ENCODE results near the gene CTBP2.
"Not testable (repeated sequence)": the region's sequence is repeated elsewhere in the genome, so short reads cannot be mapped to it uniquely, and the experiment has no call there.

Gene CTBP2

DNA sequence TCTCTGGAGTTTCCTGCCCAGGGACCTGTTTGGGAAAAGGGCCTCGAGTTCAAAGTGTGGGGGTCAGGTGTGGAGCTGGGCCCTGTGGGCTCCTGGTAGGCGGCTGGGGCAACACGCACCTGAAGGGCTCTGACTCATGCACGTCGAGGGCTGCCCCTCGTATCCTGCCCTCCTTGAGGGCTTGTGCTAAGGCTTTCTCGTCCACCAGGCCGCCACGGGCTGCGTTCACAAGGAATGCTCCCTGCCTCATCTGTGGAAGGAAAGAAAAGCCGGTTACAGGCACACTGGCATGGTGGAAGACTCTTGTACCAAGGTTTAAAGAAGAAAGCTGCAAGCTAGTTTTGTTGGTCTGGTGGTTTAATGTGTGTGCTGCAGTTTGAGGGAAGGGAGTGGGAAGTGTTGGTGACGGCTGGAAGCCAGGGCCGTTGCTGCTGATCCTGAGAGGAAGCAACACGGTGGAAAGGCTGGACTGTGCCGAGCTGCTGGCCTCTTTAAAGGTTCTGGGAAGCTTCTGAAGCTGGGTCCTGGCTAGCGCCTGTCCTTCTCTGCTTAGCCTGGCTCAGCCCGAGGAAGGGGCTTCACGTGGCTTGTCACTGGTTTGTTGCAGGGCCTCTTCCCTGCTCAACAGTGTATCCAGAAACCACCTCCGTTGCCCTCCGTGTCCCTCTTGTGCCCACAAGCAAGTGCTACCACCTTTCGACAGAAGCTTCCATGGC lies 166.5 kb downstream of the CTBP2 start:
- no peak for DNase-seq (ENCODE audit: low read depth, low spot score)
- H3K27ac ChIP-seq, result no peak overlapping the region

DNA sequence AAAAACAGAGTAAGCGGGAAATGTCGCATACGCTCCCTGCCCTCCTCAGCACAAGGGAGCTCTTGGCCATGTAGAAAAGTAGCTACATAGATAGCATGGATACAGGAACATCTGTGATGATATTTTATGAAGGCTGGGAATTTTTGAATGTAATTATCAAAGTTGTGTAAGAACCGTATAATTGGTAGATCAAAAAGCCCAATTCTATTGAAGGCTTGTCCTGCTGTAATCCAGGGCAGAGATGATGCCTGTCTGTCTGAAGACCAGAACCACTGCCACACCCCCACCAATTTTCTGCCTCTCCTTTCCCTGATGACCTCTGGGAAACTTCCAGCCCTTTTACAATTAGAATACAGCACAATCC lies 167.0 kb downstream of the CTBP2 start:
- H3K27ac ChIP-seq, result no peak overlapping the region
- DNase-seq (ENCODE audit: low read depth, low spot score), result no peak

DNA sequence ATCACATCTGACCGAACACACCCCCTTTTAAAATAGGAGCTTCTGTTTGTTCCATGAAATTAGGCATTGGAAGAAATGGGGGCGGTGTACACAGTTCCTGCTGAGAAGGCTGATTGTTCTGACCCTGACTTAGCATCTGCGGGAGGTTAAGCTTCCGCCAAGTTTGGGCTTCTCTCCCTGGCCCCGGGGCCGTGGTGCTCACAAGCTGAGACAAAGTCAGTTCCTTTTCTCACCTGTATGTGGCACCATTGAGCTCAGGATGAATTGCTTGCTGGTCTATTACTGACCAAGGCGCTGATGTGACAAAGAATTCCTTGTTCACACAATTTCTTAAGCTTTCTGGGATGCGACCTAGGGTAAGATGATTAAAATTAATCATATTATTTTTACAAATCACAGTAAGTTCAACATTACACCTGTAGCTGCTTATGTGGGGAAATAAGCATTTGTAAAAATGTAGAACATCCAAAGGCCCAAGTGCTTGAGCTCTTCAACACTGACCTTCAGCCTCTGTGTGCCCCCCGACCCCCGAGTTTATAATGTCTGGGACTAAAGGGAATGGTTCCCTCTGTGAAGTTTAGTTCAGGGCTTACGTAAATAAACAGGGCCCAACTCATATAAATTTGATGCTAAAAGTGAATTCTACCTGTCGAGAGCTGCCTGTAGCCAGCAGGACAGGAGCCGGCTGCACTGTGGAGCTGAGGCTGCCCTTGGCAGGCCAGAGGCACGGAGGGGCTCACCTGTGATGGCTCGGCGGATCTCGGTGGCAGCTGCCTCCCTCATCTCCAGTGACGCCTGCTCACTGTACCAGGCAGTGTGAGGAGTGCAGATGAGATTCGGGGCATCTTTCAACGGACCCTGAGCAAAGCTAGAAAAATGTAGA lies 167.7 kb downstream of the CTBP2 start:
- no peak for DNase-seq (ENCODE audit: low read depth, low spot score)
- no peak overlapping the region for H3K27ac ChIP-seq

DNA sequence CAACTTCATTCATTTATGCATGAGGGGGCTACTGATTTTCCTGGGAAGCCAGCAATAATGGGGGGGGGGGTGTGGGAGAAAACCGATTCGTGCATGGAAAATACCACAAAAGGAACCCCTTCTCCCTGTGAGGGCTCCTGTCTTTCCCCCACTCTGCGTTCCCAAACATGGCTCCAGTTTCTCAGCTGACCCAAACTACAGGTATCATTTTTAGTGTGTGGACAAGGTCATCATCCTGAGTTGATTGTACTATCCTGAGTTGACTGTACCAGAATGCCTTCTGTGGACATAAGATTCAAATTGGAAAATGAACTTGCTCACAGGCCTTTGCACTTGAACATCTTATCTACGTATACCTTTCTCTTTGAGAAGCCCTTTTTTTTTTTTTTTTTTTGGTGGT lies 168.5 kb downstream of the CTBP2 start:
- no peak overlapping the region for H3K27ac ChIP-seq
- DNase-seq (ENCODE audit: low read depth, low spot score), result no peak

DNA sequence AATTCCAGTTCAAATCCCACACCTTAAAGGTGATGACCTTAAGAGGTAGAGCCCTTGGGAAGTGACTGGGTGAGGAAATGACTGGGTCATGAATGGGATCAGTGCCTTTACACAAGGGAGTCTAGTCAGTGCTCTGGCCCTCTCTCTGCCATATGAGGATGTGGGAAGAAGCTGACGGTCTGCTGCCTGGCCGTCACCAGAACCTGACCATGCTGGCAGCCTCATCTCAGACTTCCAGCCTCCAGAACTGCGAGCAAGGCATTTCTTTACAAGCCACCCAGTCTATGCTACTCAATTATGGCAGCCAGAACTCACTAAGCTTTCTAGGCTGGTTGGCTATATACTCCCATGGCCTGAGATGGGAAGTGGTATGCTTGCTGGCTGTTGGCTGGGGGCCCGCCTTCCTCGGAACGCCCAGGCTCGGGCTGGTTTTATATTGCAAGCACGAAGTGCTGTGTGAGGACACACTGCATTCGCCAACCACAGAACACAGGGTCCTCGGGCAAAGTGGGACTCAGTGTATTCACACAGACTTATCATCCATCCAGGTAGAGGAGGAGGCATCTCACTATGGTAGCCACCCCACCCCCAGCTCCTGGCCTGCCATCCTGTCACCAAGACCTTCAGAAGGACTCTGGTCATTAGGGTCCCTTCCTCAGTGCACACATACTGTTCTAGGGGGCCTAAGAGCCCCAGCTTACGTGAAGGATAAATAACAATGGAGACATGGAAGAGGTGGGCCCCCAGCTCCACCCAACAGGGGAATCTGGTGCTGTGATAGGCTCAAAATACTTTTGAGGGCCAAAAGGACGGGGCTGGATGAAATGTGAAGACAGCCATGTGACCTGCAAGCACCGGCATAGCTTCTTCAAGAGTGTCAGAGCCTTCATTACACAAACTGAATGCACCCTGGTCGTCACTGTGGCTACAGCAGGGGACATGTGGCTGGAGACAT lies 169.4 kb downstream of the CTBP2 start:
- H3K27ac ChIP-seq, result peak overlapping the region; percentile 35
- DNase-seq (ENCODE audit: low read depth, low spot score), result no peak

DNA sequence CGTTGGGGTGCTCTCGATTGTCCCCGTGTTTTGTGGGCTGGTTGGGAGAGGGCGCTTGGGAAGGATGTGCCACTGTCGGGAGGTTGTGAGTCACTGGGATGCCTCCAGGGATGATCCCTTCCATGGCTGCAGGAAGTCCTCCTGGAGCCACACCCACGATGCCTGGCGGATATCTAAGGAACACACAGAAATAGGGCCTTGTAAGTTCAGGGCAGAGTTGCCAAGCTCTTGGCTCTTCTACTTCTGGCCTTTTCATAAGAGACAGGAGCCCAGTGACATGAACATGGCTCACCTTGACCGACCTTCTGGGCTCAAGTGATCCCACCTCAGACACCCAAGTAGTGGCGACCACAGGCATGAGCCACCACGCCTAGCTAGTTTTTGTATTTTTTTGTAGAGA lies 170.8 kb downstream of the CTBP2 start:
- no peak for DNase-seq (ENCODE audit: low read depth, low spot score)
- peak overlapping the region; percentile 35 for H3K27ac ChIP-seq

DNA sequence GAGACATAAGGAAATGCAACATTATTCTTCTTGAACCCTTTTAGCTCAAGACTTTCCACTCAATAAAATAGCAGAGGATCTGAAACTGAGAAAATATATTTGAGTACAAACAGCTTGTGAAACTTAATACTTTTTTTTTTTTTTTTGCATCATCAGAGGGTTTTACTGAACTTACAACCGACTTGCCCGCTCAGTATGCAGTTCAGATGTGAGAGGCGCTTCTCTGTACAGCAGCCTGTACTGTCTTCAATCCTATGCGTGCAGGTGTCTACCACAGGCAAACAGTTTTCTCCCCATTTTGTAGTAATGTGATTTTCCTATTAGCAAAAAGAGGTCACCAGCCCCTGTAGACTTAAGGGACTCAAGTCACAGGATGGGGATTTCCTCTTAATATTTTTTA lies 171.6 kb downstream of the CTBP2 start:
- not testable (repeated sequence) for DNase-seq (ENCODE audit: low read depth, low spot score); H3K27ac ChIP-seq

DNA sequence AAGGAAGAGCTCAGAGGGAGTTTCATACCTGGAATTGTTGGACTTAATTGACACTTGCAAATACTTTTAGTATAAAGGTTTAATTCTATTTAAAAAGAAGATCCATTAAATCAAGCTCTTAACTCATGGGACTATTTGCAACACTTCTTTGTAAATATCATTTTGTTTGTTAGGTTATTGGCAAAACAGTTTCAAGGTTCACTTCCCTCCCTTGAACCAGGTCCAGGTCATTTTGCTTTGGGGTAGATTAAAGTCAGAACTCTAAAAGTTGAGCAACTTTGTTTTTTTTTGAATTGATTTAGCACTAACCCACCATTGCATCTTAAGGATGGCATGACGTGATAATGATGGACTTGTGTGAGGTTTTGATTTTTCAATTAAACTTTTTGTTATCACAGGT lies 172.6 kb downstream of the CTBP2 start:
- peak overlapping the region; percentile 13 for H3K27ac ChIP-seq
- no peak for DNase-seq (ENCODE audit: low read depth, low spot score)

DNA sequence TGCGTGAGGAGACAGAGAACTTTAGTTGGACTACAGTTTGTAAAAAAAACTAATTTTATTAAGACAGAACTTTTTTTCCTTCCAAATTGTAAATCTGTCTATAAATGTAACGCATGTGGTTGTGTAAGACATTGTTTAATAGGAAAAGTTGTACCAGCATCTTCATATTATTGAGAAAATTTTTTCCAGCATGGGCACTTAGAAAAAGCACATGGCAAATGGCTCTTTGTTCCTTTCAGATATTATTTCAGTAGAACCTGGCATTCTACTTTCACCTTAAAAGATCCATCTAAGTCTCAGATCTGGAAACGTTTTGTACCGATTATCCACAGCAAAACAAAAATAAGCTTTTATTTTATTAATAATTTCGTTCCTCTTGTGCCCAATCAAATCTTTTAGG lies 175.2 kb downstream of the CTBP2 start:
- DNase-seq (ENCODE audit: low read depth, low spot score), result no peak
- H3K27ac ChIP-seq, result no peak overlapping the region

DNA sequence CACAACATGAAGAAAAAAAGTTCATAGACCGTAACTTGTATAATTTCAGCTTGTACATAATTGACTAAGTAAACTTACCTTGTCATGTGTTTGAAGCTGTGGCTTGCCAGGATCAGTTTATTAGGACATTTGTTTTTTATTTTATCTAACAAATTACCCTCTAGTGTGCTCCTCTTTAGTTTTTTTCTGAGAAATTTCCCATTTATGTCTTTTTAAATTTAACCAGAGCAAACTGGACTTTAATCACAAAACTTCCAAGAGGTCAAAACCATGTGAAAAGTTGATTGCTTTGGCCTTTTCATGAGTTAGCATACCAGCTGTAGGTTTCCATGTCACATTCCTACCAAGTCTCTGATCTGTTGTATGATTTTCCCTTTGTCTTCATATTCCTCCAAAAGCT lies 176.0 kb downstream of the CTBP2 start:
- no peak for DNase-seq (ENCODE audit: low read depth, low spot score)
- H3K27ac ChIP-seq, result no peak overlapping the region

DNA sequence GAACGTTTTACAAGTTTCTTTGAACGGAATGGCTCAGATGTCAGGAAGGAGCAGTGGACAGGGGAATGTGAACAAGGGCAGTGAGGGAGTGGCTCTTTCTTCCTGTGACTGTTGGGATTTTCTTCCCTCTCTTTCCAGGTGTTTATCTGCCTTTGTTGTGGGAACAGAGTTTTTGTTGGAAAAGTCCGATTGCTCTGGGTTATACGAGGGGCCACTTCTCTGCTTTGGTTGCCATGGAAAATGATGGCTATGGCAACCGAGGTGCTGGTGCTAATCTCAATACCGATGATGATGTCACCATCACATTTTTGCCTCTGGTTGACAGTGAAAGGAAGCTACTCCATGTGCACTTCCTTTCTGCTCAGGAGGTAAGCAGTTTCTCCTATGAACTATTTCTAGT lies 177.0 kb downstream of the CTBP2 start:
- H3K27ac ChIP-seq, result peak overlapping the region; percentile 19
- no peak for DNase-seq (ENCODE audit: low read depth, low spot score)

DNA sequence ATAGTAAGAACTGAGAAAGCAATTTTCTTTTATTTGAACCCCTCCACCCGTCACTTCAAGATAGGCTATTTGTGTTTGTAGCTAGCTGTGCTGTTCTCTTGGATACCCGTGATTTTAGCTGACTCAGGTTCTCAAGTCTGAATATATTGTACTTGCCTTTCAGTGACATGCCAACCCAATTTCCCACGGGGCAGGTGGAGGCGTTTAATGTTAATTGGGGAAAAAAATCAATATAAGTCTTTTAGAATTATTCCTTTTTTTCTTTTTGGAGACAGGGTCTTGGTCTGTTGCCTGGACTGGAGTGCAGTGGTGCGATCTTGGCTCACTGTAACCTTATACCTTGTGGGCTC lies 182.0 kb downstream of the CTBP2 start:
- DNase-seq (ENCODE audit: low read depth, low spot score), result no peak
- H3K27ac ChIP-seq, result no peak overlapping the region

DNA sequence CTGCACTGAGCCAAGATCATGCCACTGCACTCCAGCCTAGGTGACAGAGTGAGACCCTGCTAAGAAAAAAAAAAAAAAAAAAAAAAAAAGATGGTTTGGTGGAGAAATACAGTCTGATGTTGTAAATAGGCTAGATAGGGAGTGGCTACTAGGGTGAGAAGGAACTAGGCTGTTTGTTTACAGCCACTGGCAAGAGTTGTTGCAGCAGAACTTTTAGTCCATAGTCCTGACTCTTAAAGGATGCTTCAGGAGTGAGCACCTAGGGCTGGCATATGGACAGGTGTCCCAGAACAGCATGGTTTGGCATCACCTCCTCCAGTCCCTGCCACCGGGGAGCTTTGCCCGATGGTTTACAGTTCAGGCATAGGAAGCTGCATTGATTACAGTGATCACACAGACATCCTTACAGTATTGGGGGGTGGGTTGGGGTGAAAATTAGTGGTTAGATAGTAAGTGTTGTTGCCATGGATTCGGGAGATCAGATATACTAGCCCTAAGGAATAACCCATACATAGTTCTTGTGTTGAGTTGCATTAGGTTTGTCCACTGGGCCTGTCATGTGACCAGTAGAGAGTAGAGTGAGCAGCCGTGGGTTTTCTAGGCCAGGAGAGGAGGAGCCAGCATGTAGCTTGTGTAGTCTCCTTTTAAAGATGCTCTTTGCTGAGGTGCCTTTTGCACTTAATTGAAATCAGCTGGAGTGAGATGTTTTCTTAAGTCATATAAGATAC lies 182.6 kb downstream of the CTBP2 start:
- H3K27ac ChIP-seq, result no peak overlapping the region
- DNase-seq (ENCODE audit: low read depth, low spot score), result no peak

DNA sequence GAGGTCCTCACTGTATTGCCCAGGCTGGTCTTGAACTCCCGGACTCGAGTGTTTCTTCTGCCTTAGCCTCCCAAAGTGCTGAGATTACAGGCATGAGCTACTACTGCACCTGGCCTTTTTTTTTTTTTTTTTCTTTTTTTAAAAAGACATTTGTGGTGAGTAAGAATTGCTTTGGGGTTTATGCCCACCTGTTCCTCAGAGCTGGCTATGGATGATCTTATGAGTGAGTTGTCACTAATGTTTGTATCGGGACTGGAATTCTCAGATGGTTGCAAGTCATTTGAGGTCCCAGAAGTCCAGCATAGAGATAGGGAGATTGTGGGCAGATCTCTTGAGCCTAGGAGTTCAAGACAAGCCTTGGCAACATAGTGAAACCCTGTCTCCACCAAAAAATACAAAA lies 183.2 kb downstream of the CTBP2 start:
- H3K27ac ChIP-seq, result no peak overlapping the region
- DNase-seq (ENCODE audit: low read depth, low spot score), result no peak

DNA sequence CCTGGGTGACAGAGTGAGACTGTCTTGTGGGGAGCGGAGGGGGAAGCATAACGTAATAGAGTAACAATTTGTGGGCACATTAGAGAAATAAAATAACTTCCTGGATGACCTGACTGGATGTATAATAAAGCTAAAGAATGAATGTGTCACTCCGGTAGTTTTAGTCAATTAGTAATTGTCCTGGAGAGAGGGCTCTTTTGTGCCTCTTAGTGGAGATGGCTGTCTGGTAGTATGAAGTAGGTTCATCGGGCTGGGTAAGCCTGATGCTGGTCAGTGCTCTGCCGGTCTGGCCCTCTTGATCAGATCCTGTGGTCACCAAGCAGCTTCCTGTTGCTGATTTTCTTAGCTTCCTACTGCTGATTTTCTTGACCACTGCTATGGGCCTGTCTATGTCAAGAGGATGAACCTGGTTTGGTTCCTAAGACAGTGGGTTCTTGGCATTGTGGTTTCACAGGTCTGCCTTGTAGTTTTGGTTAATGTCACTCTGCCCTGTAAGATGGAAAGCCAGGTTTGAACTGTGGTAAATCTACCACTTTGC lies 184.3 kb downstream of the CTBP2 start:
- no peak overlapping the region for H3K27ac ChIP-seq
- no peak for DNase-seq (ENCODE audit: low read depth, low spot score)

DNA sequence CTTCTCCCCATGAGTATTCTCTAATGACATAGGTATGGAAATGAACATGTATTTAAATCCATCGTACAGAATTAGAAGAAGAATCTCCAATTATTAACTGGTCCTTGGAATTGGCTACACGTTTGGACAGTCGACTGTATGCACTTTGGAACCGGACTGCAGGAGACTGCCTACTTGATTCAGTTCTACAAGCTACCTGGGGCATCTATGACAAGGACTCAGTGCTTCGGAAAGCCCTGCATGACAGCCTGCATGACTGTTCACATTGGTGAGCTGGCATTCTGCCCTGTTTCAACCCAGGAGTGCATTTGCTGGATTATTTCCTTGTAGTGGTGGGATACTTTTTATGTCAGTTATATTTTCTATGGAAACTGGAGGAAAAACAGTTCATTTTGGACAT lies 186.2 kb downstream of the CTBP2 start:
- no peak for DNase-seq (ENCODE audit: low read depth, low spot score)
- no peak overlapping the region for H3K27ac ChIP-seq

DNA sequence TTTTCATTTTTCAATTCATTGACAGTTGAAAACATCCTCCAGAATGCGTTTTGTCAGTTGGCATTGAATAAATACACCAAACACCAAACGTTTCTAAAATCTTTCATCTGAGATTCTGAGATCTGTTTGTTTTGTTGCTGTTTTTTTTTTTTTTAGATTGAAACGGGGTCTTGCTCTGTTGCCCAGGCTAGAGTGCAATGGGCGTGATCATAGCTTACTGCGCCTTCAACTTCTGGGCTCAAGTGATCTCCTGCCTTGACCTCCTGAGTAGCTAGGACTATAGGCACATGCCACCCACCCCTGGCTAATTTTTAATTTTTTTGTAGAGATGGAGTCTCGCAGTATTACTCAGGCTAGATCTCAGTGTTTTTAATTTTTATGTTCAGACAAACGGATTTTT lies 187.7 kb downstream of the CTBP2 start:
- DNase-seq (ENCODE audit: low read depth, low spot score), result no peak
- no peak overlapping the region for H3K27ac ChIP-seq

DNA sequence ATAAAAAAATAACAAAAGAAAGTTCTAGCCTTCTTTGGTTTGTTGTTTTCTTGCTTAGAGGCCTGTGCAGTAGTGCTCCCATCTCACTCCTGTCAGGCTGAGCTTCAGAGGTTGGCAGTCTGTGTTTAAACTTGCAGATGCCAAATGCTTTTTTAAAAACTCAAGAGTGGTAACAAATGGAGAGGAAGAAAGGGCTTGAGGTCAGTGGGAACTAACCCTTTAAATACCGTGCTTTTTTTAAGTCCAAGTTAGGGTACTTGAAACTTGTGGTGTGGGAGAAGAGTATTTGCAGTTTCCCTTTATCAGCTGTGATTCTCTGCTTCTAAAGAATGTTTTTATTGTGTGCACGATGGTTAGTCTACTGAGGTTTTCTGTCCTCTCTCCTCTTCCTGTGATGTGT lies 189.1 kb downstream of the CTBP2 start:
- DNase-seq (ENCODE audit: low read depth, low spot score), result no peak
- no peak overlapping the region for H3K27ac ChIP-seq

DNA sequence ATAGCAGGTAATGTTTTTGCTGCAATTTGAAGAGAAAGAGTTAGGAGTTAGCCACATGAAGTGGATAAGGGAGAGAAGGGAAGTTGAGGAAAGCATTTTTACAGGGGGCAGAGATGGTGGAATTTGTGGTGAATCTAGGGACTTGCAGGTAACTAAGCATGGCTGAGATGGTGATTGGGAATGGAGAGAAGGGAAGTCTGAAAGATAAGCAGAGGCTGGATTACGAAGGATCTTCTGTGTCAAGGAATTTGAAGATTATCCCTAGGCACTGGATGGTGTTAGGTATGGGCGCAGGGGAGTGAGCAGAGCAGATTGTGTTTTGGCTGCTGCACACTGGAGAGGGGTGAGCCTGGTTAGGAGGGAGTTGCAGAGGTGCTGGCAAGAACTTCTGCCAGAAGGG lies 193.1 kb downstream of the CTBP2 start:
- DNase-seq (ENCODE audit: low read depth, low spot score), result no peak
- no peak overlapping the region for H3K27ac ChIP-seq

DNA sequence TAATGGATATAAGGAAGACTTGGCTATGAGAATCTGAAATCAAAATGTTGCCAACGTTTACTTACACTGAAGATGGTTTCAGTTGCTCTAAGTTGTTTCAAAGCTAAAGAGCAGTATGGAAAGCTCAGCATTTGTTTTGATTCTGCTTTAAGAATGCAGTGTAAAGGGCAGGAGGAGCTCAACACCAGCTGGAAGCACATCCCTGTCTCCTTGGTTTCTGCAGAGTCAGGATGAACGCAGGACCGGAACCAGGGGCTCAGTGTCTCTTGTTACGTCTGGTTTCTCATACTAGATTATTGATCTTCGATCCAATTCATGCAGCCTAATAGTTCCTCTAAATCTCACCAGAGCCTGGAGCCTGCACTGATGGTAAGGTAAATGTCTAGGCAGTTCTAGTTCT lies 194.4 kb downstream of the CTBP2 start:
- H3K27ac ChIP-seq, result no peak overlapping the region
- DNase-seq (ENCODE audit: low read depth, low spot score), result no peak

Data from epithelial cell of prostate (primary cell).